A673 (cell line): Measurements from ENCODE around the gene HMG20B. TPM values are rescaled to one million over a fixed set of nuclear protein-coding genes. Genes with fewer than 3 reads are reported as not detected.

Experiments
- BruUV-seq: library from RNA; stranded (reverse); fragments of 400-500 nt; replicated peaks from 2 replicates; lab custom pipeline; 2021; lab: Mats Ljungman, UMichigan
- CTCF ChIA-PET: fragments of 300-600 bp; sonication (Branson Sonifier 250); formaldehyde crosslinking; loops from one replicate; lab custom pipeline; 2022; ENCODE audit warnings: antibody characterized with exemption; lab: Charles Lee
- POLR2A ChIA-PET: fragments of 300-600 bp; sonication (Branson Sonifier 250); formaldehyde crosslinking; loops from one replicate; lab custom pipeline; 2022; ENCODE audit warnings: antibody characterized with exemption; ENCODE audit not compliant: low non-redundant PET; lab: Charles Lee
- DNase-seq: peaks from one replicate; pipeline ENCODE4 v3.0.0-alpha.2; 2015; ENCODE audit warnings: low spot score
- H3K27ac ChIP-seq: fragments of 200-600 bp; sonication (generic); 2 replicates; pipeline ENCODE4 v1.5.1; 2016; ENCODE audit warnings: mixed run types, low read depth, mild to moderate bottlenecking, mixed read lengths, antibody characterized with exemption, low read length; ENCODE audit not compliant: poor library complexity, severe bottlenecking
- H3K27me3 ChIP-seq: fragments of 200-600 bp; sonication (generic); replicated peaks from 2 replicates; pipeline ENCODE4 v1.6.1; 2017; ENCODE audit warnings: mixed run types, low read depth, mild to moderate bottlenecking, mixed read lengths, antibody characterized with exemption, low read length; ENCODE audit not compliant: insufficient read depth, poor library complexity
- H3K36me3 ChIP-seq: fragments of 200-600 bp; sonication (generic); 2 replicates; pipeline ENCODE4 v1.6.1; 2016; ENCODE audit warnings: mixed run types, mild to moderate bottlenecking, mixed read lengths, antibody characterized with exemption, low read length; ENCODE audit not compliant: insufficient read depth, poor library complexity, severe bottlenecking
- H3K4me1 ChIP-seq: fragments of 200-600 bp; sonication (generic); 2 replicates; pipeline ENCODE4 v1.6.1; 2017; ENCODE audit warnings: mixed run types, mild to moderate bottlenecking, mixed read lengths, antibody characterized with exemption, low read length; ENCODE audit not compliant: insufficient read depth, poor library complexity, severe bottlenecking
- H3K4me3 ChIP-seq: fragments of 200-600 bp; sonication (generic); 2 replicates; pipeline ENCODE4 v1.5.1; 2016; ENCODE audit warnings: low read depth, mixed run types, mild to moderate bottlenecking, mixed read lengths, low read length; ENCODE audit not compliant: poor library complexity, severe bottlenecking
- H3K9me3 ChIP-seq: fragments of 200-600 bp; sonication (generic); 2 replicates; pipeline ENCODE4 v1.6.1; 2016; ENCODE audit warnings: mixed run types, low read depth, mild to moderate bottlenecking, mixed read lengths, antibody characterized with exemption, low read length; ENCODE audit not compliant: poor library complexity, severe bottlenecking
- CTCF ChIP-seq: fragments of 300-800, 200-600 bp; sonication (generic); conservative IDR thresholded peaks from 2 replicates; pipeline ENCODE4 v1.5.1; 2017; ENCODE audit warnings: low read depth, mild to moderate bottlenecking, antibody characterized with exemption, low read length, moderate library complexity, mixed read lengths
- EZH2 ChIP-seq: fragments of 200-600 bp; sonication (generic); IDR thresholded peaks from 2 replicates; pipeline ENCODE4 v1.6.1; 2017; ENCODE audit warnings: borderline replicate concordance, low read depth, mild to moderate bottlenecking, mixed read lengths, antibody characterized with exemption, low read length; ENCODE audit not compliant: poor library complexity, severe bottlenecking
- intact Hi-C: fragments of 100-400 bp; cut with micrococcal nuclease; formaldehyde crosslinking; loops from one replicate; pipeline ENCODE4 v1.10.0; 2022; ENCODE audit not compliant: unreplicated experiment
- total RNA-seq: library from RNA; stranded (reverse); gene quantifications from 2 replicates; pipeline ENCODE4 v1.2.3, GENCODE V29; 2021

Gene HMG20B
- total RNA-seq, 1 experiment from 2014 or later = 53.9 TPM

- DNase-seq = no peak
- intact Hi-C loops = no loop called here
- Histone ChIP-seq H3K36me3 (no peaks in the 10 kb centered on the region), H3K9me3 (no peaks in the 10 kb centered on the region), H3K4me3 (no peak overlapping the region), H3K4me1 (peaks cover 11% of the 10 kb centered on the region), H3K27me3 (no peaks in the 10 kb centered on the region), H3K27ac (no peak overlapping the region)
- no peak for TF ChIP-seq CTCF
- no peak for TF ChIP-seq EZH2
- ChIA-PET CTCF (no interaction called here), POLR2A (no interaction called here)
- BruUV-seq = no TSS peak
Observed at GRCh38 chr19:3604227-3604986, 31.7 kb downstream of the HMG20B start.

DNA sequence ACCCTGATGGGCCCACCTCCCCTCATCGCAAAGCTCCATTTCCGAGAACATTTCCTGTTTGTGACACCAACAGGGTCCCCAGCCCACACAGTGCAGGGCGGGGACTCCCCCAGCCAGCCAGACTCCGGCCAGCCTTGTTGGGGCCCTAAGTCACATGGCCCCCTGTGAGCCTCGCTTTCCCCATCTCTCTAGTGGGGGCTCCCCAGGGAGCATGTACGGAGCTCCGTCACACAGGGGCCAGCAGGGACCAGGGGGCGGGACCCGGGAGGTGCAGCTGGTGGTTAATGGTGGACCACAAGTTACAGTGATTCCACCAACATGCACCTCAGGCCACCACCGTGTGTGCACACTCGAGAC, 32.2 kb downstream of the HMG20B start:
- ChIA-PET CTCF (no interaction called here), POLR2A (no interaction called here)
- H3K4me3 ChIP-seq = no peak overlapping the region
- peaks cover 11% of the 10 kb centered on the region for H3K4me1 ChIP-seq
- DNase-seq = no peak
- no peaks in the 10 kb centered on the region for H3K27me3 ChIP-seq
- H3K27ac ChIP-seq = no peak overlapping the region
- BruUV-seq = no TSS peak
- intact Hi-C loops = no loop called here
- no peaks in the 10 kb centered on the region for H3K9me3 ChIP-seq
- TF ChIP-seq EZH2 (no peak), CTCF (no peak)
- H3K36me3 ChIP-seq = no peaks in the 10 kb centered on the region

GRCh38 chr19:3605361-3605760, 32.6 kb downstream of the HMG20B start:
- no TSS peak for BruUV-seq
- Histone ChIP-seq H3K36me3 (no peaks in the 10 kb centered on the region), H3K4me3 (no peak overlapping the region), H3K9me3 (no peaks in the 10 kb centered on the region), H3K27me3 (no peaks in the 10 kb centered on the region), H3K4me1 (peaks cover 11% of the 10 kb centered on the region), H3K27ac (no peak overlapping the region)
- TF ChIP-seq CTCF (no peak), EZH2 (no peak)
- DNase-seq = no peak
- intact Hi-C loops = no loop called here
- POLR2A ChIA-PET = no interaction called here
- CTCF ChIA-PET = no interaction called here
